ENCODE results near the gene TBCB.
"Not testable (repeated sequence)": the region's sequence is repeated elsewhere in the genome, so short reads cannot be mapped to it uniquely, and the experiment has no call there.

Gene TBCB

DNA sequence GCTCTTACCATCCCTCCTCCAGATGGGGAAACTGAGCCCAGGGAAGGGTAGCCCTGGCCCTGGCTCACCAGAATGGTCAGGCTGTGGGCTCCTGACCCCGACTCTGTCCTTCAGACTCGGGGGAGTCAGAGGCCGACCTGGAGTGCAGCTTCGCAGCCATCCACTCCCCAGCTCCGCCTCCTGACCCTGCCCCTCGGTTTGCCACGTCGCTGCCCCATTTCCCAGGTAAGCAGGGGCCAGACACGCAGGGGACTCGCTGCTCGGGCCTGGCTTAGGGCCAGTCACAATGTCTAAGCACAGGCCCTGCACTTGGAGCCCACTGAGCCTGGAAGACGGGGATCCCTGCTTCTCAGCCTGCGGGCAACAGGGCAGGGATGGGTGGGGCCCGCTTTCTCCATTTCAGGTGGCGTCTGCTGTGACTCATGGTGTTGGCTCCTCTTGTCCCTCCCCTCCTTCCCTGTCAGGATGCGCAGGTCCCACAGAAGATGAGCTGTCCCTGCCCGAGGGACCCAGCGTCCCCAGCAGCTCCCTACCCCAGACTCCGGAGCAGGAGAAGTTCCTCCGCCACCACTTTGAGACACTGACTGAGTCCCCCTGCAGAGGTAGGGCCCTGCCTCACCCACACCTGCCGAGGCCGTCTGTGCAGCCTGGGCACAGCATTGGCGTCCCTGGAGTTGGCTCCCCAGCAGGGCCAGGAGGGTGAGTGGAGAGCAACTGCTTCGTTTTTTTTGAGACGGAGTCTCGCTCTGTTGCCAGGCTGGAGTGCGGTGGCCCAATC lies 13.5 kb upstream of the TBCB start:
- DNase-seq, result no peak

DNA sequence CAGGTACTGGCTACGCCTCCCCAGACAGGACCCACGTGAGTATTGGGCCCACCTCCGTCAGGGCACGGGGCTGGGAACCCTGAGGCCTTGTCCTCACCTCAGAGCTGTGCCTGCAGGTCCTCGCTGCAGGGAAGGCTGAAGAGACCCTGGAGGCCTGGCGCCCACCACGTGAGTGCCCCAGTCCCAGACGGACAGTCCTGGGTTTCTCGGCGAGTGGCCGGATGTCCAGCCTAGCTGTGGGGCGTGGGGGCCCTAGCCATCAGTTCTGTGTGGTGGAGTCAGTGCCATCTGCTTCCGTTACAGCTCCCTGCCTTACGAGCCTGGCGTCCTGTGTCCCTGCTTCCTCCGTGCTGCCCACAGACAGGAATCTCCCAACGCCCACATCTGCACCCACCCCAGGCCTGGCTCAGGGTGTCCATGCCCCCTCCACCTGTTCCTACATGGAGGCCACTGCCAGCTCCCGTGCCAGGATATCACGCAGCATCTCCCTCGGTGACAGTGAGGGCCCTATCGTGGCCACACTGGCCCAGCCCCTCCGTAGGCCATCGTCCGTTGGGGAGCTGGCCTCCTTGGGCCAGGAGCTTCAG lies 12.1 kb upstream of the TBCB start:
- DNase-seq, result no peak

DNA sequence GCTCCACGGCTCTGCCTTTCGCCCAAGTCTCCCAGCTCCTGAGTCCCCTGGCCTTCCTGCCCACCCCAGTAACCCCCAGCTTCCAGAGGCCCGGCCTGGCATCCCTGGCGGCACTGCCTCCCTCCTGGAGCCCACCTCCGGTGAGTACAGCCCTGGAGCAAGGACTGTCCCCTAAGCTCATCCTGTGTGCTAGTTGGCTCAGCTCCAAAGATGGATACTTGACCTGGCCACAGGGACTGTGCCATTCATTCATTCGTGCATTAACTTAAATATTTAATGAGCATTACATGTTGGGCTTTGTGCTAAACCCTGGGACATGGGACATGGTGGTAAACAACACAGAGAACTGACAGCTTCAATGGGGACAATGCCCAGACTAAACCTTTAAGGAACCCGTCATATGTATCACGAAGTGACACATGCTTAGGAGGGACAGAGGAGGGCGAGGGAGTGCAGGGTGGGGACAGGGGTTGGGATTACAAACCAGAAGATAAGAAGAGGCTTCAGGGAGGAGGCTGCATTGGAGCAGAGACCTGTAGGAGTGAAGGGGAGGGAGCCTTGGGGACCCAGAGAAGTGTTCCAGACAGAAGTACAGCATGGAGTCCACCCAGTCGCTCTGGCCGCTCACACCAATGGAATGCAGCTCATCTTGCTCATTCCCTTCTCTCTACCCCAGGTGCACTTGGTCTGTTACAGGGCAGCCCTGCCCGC lies 11.3 kb upstream of the TBCB start:
- no peak for DNase-seq

DNA sequence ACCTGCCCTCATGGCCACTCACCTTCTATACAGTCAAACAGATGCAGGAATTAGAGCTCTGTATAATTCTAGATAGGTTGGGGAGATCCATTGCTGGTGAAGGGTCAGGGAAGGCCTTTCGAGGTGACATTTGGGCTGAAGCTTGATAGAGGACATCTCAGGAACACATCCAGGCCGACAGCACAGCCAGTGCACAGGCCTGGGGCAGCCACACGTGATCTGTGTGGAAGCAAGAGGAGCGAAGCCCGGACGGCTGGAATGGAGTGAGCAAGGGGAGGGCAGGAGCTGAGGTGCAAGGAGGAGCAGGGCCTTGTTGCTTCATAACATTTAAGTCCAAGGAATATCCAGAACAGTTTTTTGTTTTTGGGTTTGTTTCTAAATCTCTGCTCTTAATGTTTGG lies 8.8 kb upstream of the TBCB start:
- no peak for DNase-seq

DNA sequence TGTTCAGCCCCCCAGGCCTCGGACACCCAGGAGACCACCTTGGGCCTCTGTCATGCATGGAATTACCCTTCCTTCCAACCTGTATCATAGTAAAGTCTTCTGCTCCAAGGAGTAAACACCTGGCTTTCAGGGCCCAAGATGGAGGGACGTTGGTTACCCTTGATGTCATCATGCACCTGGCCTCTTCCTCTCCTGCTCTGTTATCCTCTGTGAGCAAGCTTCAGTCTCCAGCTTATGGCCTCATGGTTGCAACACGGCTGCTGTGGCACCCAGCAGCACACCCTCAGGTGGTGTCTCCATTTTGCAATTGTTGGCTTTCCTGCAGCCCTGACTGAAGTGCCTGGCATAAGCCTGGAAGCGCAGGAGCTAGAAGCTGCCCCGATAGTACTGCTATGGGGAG lies 8.3 kb upstream of the TBCB start:
- no peak for DNase-seq

DNA sequence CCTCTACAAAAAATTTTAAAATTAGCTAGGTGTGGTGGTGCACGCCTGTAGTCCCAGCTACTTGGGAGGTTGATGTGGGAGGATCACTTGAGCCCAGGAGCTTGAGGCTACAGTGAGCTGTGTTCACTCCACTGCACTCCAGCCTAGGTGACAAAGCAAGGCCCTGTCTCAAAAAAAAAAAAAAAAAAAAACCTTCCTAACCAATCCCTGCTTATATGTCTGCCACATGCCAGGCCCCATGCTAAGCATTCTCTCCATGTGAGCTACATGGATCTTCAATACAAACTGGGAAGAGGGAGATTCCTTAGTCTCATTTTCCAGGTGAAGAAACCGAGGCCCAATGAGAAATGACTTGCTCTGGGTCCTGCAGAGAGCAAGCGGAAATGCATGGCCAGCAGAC lies 6.6 kb upstream of the TBCB start:
- DNase-seq, result no peak

DNA sequence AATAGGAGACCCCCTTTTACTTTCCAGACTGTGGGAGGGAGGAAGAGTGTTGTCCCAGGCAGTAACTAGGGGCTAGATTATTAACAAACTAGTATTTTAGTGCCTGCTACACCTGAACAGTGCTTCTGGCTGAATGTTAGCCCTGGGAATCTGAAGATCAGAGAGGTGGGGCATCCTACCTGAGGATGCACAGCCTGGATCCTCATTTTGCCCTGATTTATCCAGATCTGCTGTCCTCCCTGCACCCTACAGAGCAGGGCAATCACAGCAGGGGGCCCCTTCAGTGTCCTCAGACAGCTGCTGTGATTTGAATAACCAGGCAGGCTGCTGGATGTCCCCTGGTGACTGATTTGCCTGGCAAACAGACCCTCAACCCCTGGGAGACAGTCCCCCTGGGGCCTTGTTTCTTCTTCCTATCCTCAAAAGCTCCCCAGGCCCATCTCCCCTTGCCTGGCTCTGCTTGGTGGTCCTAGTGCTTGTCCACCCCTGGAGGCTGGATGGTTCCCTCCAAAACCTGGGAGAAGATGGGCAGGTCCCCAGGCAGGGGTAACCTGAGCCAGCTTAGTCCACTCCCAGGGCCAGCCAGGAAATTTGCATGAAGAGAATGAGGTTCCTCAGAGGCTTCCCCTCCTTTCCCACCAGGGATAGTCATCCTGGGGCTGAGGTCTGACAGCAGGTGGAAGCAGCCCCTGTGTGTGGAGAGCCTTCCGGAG lies 4.6 kb upstream of the TBCB start, which contains the start of gene OVOL3:
OVOL3 (plus strand) TSS at position 657 of the 713 bp plus-strand sequence. CDS start 60 bp downstream, outside the sequence.
- DNase-seq, result no peak

DNA sequence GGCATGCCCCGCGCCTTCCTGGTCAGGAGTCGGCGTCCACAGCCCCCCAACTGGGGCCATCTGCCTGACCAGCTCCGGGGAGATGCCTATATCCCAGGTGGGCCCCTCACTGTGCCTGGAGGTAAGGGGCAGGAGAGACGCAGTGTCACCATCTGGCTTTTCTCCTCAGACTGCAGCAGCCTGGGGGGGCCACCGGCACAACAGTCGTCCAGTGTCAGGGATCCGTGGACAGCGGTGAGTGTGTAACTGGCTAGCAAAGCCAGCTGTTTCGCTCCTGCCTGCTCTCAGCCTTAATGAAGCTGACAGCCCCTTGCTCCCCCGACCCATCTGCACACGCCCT lies 4.1 kb upstream of the TBCB start:
- DNase-seq, result no peak

DNA sequence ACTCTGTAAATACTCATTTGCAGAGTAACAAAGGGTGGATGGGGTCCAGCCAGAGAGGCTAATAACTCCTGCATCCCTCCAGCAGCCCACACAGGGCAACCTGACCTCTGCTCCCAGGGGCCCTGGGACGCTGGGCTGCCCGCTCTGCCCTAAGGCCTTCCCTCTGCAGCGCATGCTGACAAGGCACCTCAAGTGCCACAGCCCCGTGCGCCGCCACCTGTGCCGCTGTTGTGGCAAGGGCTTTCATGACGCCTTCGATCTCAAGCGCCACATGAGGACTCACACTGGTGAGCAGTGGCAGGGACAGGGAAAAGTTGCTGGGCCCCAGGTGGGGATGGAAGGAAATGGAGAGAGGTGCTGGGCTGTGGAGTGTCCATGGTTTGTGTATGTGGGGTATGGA lies 2.6 kb upstream of the TBCB start:
- no peak for DNase-seq

DNA sequence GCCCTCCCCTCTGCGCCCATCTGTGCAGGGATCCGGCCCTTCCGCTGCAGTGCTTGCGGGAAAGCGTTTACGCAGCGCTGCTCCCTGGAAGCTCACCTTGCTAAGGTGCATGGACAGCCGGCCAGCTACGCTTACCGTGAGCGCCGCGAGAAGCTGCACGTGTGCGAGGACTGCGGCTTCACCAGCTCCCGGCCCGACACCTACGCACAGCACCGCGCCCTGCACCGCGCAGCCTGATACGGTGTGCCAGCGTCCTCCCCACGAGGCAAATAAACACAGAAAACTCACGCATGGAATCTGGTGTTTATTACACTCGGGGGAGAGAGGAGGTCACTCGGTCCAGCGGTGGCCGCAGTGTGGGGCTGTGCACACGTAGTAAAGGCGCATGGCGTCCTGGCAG lies 1.8 kb upstream of the TBCB start:
- no peak for DNase-seq

DNA sequence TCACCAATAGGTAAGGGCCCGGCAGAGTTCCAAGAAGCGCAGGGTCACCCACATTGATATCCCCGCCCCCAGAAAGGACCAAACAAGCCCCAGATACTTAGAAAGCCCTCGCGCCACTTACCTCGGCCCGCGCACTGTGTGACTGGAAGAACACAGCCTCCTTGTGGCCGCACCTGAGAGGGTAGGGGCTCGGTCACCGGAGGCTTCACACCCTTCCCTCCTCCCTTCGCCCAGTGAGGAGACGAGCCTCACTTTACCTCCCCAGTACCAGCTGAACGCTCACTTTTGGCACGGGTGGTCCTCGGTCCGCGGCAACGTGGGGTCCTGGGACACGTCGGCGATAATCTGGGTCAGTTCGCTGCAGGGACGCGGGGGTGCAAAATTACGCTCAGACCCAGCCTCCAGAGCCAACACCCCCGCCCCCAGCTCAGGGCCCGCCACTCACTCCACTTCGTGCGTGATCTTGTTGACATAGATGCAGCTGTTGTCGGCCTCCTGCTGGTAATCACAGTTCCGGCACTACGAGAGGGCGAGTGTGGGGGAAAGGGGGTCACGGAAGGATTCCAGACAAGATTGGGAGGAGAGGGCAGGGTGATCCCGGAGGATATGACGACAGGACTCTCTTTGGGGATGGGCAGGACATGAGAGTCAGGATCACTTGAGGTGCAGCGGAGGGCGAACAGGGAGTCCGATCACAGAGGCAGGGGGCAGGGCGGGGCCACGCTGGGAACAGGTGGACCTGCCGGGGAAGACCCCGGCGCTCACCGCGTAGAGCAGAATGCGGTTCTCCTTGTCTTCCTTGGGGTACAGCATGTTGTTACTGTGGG lies 1.2 kb upstream of the TBCB start:
- peak; percentile 37 for DNase-seq

DNA sequence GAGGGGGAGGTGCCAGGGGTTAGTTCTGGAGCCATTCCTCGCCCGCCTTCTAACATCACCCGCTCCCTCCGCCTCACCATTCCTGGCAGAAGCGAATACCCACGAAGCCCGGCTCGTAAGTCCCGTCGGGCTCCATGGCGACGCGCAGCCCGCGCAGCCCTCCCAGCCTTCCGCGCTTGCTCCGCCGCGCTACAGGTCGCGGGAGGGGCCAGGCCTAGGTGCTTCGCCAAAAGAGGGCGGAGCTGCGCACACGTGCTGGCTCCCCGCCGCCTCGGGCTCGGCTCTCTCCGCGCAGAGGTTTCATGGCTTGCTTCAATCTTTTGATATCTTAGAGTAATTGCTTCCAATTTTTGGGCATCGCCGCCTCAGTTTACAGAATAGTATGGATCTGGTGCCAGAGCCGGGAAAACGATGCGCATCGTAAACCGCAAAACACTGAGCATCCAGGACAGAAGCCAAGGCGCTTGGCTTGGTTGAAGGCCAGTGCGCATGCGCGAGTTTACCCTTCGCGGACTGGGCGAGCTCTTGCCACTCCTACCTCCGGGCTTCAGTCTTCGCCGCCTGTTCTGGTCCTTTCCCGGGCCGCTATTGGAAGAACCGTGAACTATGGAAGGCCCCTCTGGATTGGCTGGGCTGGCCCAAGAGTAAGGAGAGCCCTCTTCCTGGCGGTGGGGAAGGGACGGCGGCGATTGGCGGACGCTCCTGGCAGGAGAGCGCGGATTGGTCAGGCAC lies 381 bp upstream of the TBCB start, which contains the start of gene POLR2I:
POLR2I (minus strand) TSS at position 155 of the 732 bp plus-strand sequence; CDS start at position 136, 19 bp downstream.
- peak; percentile 98 for DNase-seq

DNA sequence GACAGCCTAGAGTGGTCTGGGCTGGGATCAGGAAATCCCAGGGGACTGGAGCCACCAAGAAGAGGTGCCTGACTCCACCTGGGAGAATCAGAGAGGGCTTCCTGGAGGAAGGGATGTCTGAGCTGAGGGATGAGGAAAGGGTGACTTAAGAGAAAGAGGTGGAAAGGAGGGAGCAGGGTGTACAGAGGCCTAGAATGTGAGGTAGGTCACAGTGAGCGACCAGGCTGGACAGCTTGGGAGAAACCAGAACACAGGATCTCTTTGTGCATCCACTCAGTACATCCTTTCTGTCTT lies 1.0 kb downstream of the TBCB start:
- DNase-seq, result no peak

DNA sequence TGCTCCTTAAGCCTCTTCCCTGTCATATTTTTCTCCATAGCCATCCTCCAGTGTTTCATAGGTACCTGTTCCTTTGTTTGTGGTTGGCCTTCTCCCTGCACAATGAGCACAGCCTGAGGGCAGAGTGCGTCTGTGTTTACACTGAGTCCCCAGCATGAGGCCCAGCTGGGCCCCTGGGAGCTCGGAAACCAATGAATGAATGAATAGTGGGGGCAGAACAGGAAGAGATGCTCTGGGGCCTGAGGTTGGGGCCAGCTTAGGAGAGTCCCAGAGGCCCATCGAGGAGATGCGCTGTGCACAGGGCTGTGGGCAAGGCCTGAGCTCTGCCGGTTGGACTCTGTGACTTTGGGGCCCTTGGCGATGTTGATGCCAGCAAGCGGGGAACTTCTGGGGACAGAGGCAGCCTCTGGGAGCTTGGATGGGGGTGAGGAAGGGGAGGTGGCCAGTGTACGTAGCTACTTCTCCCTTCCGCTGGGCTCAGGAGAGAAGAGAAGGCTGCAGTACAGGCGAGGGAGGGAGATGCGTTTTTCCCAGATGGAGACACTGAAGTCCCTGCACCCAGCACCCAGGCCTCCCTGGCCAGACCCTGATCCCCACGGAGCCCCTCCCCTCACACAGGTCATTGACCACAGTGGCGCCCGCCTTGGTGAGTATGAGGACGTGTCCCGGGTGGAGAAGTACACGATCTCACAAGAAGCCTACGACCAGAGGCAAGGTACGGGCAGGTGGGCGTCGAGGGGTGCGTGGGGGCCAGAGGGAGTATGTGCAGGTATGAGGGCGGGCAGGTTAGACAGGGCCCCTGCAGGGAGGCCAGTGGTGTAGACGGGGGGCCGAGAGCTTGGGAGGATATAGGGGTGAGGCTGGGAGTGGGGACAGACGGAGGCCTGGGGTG lies 5.1 kb downstream of the TBCB start:
- no peak for DNase-seq

DNA sequence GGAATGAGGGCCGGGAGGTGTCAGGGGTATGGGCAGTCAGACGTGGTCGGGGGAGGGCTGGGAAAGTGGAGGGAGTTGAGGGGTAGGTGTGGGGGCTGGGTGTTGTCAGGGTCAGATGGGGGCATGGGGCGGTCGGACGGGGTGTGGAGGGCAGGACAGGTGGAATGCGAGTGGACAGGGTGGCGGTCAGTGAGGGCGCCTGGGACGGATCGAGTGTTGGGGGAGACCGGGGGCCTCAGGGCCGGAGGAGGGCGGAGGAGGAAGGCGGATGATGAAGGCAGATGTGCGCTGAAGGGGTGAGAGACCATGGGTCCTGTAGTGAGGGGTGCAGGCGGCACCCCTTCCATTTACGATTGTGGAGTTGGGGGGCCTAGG lies 5.7 kb downstream of the TBCB start:
- no peak for DNase-seq

DNA sequence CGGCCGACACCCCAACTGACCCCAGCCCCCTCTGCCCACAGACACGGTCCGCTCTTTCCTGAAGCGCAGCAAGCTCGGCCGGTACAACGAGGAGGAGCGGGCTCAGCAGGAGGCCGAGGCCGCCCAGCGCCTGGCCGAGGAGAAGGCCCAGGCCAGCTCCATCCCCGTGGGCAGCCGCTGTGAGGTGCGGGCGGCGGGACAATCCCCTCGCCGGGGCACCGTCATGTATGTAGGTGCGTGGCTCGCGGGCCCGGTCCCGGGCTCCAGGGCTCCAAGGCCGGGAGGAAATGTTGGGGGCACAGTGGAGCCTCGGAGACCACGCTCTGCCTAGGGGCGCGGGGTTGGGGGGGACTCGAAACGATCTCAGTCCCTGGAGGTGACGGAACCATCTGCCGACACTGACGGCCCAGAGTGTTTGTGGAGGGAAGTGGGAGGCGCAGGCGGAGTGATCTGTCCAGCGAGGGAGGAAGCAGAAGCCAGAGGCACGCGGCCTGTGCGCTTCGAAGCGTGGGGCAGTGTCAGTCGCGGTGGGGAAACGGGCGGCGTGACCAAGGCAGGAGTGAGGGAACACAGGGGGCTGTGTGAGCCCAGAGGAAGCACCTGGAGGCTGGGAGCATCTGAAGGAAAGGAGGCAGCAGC lies 6.3 kb downstream of the TBCB start:
- no peak for DNase-seq

DNA sequence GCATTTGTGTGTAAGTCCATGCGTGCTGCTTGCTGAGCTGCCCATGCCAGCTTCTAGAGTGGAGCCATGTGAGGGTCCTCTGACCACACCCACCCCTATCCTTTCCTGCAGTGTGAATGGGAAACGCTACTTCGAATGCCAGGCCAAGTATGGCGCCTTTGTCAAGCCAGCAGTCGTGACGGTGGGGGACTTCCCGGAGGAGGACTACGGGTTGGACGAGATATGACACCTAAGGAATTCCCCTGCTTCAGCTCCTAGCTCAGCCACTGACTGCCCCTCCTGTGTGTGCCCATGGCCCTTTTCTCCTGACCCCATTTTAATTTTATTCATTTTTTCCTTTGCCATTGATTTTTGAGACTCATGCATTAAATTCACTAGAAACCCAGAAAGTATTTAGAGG lies 10.3 kb downstream of the TBCB start:
- DNase-seq, result no peak

DNA sequence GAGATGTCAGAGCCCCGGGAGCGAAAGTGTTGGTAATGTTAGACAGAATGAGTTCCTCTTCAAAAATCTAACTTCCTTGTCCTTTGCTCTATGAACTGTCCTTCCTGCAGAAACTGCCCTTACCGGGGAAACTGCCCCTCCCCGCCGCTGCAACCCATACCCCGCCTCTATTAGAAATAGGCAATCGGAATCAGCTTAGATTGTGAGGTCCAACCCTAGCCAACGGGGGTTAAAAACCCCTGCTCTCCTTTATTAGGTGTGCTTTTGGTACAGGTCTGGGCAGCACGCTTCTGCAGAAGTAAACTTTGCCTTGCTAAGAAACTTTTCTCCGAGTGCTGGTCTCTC lies 13.1 kb downstream of the TBCB start:
- DNase-seq, result peak; percentile 12

DNA sequence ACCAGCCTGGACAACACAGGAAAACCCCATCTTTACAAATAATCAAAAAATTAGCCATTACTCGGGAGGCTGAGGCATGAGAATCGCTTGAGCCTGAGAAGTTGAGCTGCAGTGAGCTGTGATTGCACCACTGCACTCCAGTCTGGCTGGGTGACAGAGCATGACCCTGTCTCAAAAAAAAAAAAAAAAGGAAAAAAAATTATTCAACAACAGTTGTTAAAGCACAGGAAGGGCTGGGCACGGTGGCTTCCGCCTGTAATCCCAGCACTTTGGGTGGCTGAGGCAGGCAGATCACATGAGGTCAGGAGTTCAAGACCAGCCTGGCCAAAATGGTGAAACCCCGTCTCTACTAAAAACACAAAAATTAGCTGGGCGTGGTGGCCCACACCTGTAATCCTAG lies 16.0 kb downstream of the TBCB start:
- not testable (repeated sequence) for DNase-seq

DNA sequence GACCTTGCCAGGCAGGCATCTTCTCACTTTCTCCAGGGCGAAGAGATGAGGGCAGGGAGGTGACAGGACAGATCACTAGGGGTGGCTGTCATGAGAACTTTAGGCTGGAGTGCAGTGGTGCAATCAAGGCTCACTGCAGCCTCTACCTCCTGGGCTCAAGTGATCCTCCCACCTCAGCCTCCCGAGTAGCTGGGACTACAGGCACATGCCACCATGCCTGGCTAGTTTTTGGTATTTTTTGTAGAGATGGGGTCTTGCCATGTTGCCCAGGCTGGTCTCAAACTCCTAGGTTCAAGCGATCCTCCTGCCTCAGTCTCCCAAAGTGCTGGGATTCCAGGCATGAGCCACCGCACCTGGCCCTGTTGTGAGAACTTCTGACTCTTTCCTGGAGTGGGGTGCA lies 19.6 kb downstream of the TBCB start:
- DNase-seq, result not testable (repeated sequence)
